GM12878 (cell line): ENCODE data around the gene MARCHF6.
"Not testable (repeated sequence)": the region's sequence is repeated elsewhere in the genome, so short reads cannot be mapped to it uniquely, and the experiment has no call there.

Experiments
- ASH2L ChIP-seq: fragments of 300-600, 200-600 bp; sonication (generic); IDR thresholded peaks from 2 replicates; pipeline ENCODE4 v1.6.1; 2017; ENCODE audit warnings: low read depth, mild to moderate bottlenecking, borderline replicate concordance
- BHLHE40 ChIP-seq, 2 experiments: fragments of 450-650 bp in 1 of 2; IDR thresholded peaks; 2 replicates each; pipeline ENCODE4 v1.6.1; 2011 to 2017; ENCODE audit warnings: low read depth in 2 of 2, borderline replicate concordance in 1 of 2, improper control_type of control experiment in 1 of 2, low read length in 1 of 2, mild to moderate bottlenecking in 1 of 2
- CBX5 ChIP-seq: sonication (generic); IDR thresholded peaks from 2 replicates; pipeline ENCODE4 v1.6.1; 2016; ENCODE audit warnings: low read depth, moderate library complexity, mild to moderate bottlenecking, inconsistent platforms
- CEBPB ChIP-seq, 2 experiments: fragments of 150-350 bp in 1 of 2; IDR thresholded peaks; 2 replicates each; pipeline ENCODE4 v1.6.1; 2012 to 2014; ENCODE audit warnings: low read depth in 2 of 2, low read length in 2 of 2, borderline replicate concordance in 1 of 2, inconsistent platforms in 1 of 2
- CREM ChIP-seq: IDR thresholded peaks from 2 replicates; pipeline ENCODE4 v1.6.1; 2014; ENCODE audit warnings: antibody characterized with exemption, low read depth
- POLR2A ChIP-seq: IDR thresholded peaks from 2 replicates; pipeline ENCODE4 v1.6.1; 2011; ENCODE audit warnings: low read depth, mild to moderate bottlenecking, low read length
- TAF1 ChIP-seq: IDR thresholded peaks from 2 replicates; pipeline ENCODE4 v1.6.1; 2011; ENCODE audit warnings: mild to moderate bottlenecking, low read depth, low read length, borderline replicate concordance
- ZNF207 ChIP-seq: fragments of 450-650 bp; IDR thresholded peaks from 2 replicates; pipeline ENCODE4 v1.6.1; 2014; ENCODE audit warnings: antibody characterized with exemption, mild to moderate bottlenecking, borderline replicate concordance
- TF ChIP-seq, protein P1 (sequence below): fragments of 450-650 bp; IDR thresholded peaks from 2 replicates; pipeline ENCODE4 v1.6.1; 2014; ENCODE audit warnings: mild to moderate bottlenecking
- TF ChIP-seq, protein P2 (sequence below), 3 experiments: IDR thresholded peaks in 2 of 3; conservative IDR thresholded peaks in 1 of 3; 2 replicates each; pipeline ENCODE4 v1.5.1; 2011; ENCODE audit warnings: low read depth in 3 of 3, low read length in 3 of 3, mild to moderate bottlenecking in 3 of 3, control low read depth in 2 of 3, moderate library complexity in 2 of 3, inconsistent platforms in 1 of 3, mixed read lengths in 1 of 3; ENCODE audit not compliant: control insufficient read depth in 2 of 3, insufficient read depth in 1 of 3; ENCODE audit errors: extremely low read depth in 1 of 3
- TF ChIP-seq, protein P3 (sequence below): IDR thresholded peaks from 2 replicates; pipeline ENCODE4 v1.6.1; 2012; ENCODE audit warnings: mild to moderate bottlenecking, low read depth, low read length

DNA sequence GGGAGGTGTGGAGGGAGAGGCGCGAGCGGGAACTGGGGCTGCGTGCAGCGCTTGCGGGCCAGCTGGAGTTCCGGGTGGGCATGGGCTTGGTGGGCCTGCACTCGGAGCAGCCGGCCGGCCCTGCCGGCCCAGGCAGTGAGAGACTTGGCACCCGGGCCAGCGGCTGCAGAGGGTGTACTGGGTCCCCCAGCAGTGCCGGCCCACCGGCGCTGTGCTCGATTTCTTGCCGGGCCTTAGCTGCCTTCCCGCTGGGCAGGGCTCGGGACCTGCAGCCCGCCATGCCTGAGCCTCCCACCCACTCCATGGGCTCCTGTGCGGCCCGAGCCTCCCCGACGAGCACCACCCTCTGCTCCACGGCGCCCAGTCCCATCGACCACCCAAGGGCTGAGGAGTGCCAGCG, 21.7 kb downstream of the MARCHF6 start:
- TF ChIP-seq BHLHE40 (IDR thresholded peaks at IDR 0.05; ENCODE audit: borderline replicate concordance in 1 of 2, low read depth in 2 of 2, low read length in 1 of 2); ZNF207; TAF1; POLR2A; CREM; ASH2L; CBX5; CEBPB (IDR thresholded peaks at IDR 0.05; ENCODE audit: borderline replicate concordance in 1 of 2, low read depth in 2 of 2, low read length in 2 of 2): not testable (repeated sequence)
- TF ChIP-seq, protein P1, sequence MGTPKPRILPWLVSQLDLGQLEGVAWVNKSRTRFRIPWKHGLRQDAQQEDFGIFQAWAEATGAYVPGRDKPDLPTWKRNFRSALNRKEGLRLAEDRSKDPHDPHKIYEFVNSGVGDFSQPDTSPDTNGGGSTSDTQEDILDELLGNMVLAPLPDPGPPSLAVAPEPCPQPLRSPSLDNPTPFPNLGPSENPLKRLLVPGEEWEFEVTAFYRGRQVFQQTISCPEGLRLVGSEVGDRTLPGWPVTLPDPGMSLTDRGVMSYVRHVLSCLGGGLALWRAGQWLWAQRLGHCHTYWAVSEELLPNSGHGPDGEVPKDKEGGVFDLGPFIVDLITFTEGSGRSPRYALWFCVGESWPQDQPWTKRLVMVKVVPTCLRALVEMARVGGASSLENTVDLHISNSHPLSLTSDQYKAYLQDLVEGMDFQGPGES, result not testable (repeated sequence)
- TF ChIP-seq, protein P2, sequence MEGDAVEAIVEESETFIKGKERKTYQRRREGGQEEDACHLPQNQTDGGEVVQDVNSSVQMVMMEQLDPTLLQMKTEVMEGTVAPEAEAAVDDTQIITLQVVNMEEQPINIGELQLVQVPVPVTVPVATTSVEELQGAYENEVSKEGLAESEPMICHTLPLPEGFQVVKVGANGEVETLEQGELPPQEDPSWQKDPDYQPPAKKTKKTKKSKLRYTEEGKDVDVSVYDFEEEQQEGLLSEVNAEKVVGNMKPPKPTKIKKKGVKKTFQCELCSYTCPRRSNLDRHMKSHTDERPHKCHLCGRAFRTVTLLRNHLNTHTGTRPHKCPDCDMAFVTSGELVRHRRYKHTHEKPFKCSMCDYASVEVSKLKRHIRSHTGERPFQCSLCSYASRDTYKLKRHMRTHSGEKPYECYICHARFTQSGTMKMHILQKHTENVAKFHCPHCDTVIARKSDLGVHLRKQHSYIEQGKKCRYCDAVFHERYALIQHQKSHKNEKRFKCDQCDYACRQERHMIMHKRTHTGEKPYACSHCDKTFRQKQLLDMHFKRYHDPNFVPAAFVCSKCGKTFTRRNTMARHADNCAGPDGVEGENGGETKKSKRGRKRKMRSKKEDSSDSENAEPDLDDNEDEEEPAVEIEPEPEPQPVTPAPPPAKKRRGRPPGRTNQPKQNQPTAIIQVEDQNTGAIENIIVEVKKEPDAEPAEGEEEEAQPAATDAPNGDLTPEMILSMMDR (IDR thresholded peaks at IDR 0.05 in 2 of 3, conservative IDR thresholded peaks at IDR 0.05 in 1 of 3; ENCODE audit: control insufficient read depth in 2 of 3, extremely low read depth in 1 of 3, insufficient read depth in 1 of 3, low read depth in 3 of 3, low read length in 3 of 3), result not testable (repeated sequence)
- TF ChIP-seq, protein P3, sequence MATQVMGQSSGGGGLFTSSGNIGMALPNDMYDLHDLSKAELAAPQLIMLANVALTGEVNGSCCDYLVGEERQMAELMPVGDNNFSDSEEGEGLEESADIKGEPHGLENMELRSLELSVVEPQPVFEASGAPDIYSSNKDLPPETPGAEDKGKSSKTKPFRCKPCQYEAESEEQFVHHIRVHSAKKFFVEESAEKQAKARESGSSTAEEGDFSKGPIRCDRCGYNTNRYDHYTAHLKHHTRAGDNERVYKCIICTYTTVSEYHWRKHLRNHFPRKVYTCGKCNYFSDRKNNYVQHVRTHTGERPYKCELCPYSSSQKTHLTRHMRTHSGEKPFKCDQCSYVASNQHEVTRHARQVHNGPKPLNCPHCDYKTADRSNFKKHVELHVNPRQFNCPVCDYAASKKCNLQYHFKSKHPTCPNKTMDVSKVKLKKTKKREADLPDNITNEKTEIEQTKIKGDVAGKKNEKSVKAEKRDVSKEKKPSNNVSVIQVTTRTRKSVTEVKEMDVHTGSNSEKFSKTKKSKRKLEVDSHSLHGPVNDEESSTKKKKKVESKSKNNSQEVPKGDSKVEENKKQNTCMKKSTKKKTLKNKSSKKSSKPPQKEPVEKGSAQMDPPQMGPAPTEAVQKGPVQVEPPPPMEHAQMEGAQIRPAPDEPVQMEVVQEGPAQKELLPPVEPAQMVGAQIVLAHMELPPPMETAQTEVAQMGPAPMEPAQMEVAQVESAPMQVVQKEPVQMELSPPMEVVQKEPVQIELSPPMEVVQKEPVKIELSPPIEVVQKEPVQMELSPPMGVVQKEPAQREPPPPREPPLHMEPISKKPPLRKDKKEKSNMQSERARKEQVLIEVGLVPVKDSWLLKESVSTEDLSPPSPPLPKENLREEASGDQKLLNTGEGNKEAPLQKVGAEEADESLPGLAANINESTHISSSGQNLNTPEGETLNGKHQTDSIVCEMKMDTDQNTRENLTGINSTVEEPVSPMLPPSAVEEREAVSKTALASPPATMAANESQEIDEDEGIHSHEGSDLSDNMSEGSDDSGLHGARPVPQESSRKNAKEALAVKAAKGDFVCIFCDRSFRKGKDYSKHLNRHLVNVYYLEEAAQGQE, result not testable (repeated sequence)
